ENCODE results near the gene STAB2.

The STAB2 gene

GRCh38 chr12:103542078-103542477 is 45.0 kb upstream of the STAB2 start:
- no peaks in the 10 kb centered on the region for H3K9me3 ChIP-seq (ENCODE audit: insufficient read depth, low read length)
- no peaks in the 10 kb centered on the region for H3K9me2 ChIP-seq (replicated peaks; ENCODE audit: insufficient read depth, low read length)
- H3K4me3 ChIP-seq (ENCODE audit: insufficient read depth, low read length, poor library complexity, severe bottlenecking), result no peak overlapping the region
- no peaks in the 10 kb centered on the region for H3K36me3 ChIP-seq (ENCODE audit: low read length)
- no peak overlapping the region for H3K4me2 ChIP-seq (ENCODE audit: low read depth, low read length, poor library complexity, severe bottlenecking)
- no peak overlapping the region for H2AFZ ChIP-seq (ENCODE audit: low read depth, low read length, severe bottlenecking)
- H3K9ac ChIP-seq (ENCODE audit: low read length), result no peak overlapping the region
- H4K20me1 ChIP-seq (ENCODE audit: low read depth, low read length), result no peaks in the 10 kb centered on the region
- no peak for TF ChIP-seq EZH2phosphoT487 (conservative IDR thresholded peaks at IDR 0.05; ENCODE audit: low read length)
- no peaks in the 10 kb centered on the region for H3K27me3 ChIP-seq (ENCODE audit: low read length)
- H3K27ac ChIP-seq (ENCODE audit: low read depth, low read length), result no peak overlapping the region
- H3F3A ChIP-seq (ENCODE audit: insufficient read depth), result no peaks in the 10 kb centered on the region
- no peaks in the 10 kb centered on the region for H3K79me2 ChIP-seq (ENCODE audit: insufficient read depth, low read length)

GRCh38 chr12:103546959-103547358 is 40.1 kb upstream of the STAB2 start:
- Histone ChIP-seq H4K20me1 (ENCODE audit: low read depth, low read length) (no peaks in the 10 kb centered on the region), H2AFZ (ENCODE audit: low read depth, low read length, severe bottlenecking) (no peak overlapping the region), H3K36me3 (ENCODE audit: low read length) (no peaks in the 10 kb centered on the region), H3K4me3 (ENCODE audit: insufficient read depth, low read length, poor library complexity, severe bottlenecking) (no peak overlapping the region), H3K79me2 (ENCODE audit: insufficient read depth, low read length) (no peaks in the 10 kb centered on the region), H3K9ac (ENCODE audit: low read length) (no peak overlapping the region), H3K9me3 (ENCODE audit: insufficient read depth, low read length) (no peaks in the 10 kb centered on the region), H3K27me3 (ENCODE audit: low read length) (no peaks in the 10 kb centered on the region), H3F3A (ENCODE audit: insufficient read depth) (no peaks in the 10 kb centered on the region), H3K9me2 (replicated peaks; ENCODE audit: insufficient read depth, low read length) (no peaks in the 10 kb centered on the region), H3K4me2 (ENCODE audit: low read depth, low read length, poor library complexity, severe bottlenecking) (no peak overlapping the region), H3K27ac (ENCODE audit: low read depth, low read length) (no peak overlapping the region)
- TF ChIP-seq CTCF (IDR thresholded peaks at IDR 0.05; ENCODE audit: insufficient read depth, low read length, poor library complexity, severe bottlenecking), result no peak
- no peak for TF ChIP-seq EZH2phosphoT487 (conservative IDR thresholded peaks at IDR 0.05; ENCODE audit: low read length)

- Histone ChIP-seq H3K4me3 (ENCODE audit: insufficient read depth, low read length, poor library complexity, severe bottlenecking) (no peak overlapping the region), H3F3A (ENCODE audit: insufficient read depth) (no peaks in the 10 kb centered on the region), H3K9me3 (ENCODE audit: insufficient read depth, low read length) (no peaks in the 10 kb centered on the region), H2AFZ (ENCODE audit: low read depth, low read length, severe bottlenecking) (no peak overlapping the region), H4K20me1 (ENCODE audit: low read depth, low read length) (no peaks in the 10 kb centered on the region), H3K27ac (ENCODE audit: low read depth, low read length) (no peak overlapping the region), H3K27me3 (ENCODE audit: low read length) (no peaks in the 10 kb centered on the region), H3K36me3 (ENCODE audit: low read length) (no peaks in the 10 kb centered on the region), H3K9ac (ENCODE audit: low read length) (no peak overlapping the region), H3K9me2 (replicated peaks; ENCODE audit: insufficient read depth, low read length) (no peaks in the 10 kb centered on the region), H3K79me2 (ENCODE audit: insufficient read depth, low read length) (no peaks in the 10 kb centered on the region), H3K4me2 (ENCODE audit: low read depth, low read length, poor library complexity, severe bottlenecking) (no peak overlapping the region)
- TF ChIP-seq CTCF (IDR thresholded peaks at IDR 0.05; ENCODE audit: insufficient read depth, low read length, poor library complexity, severe bottlenecking), result no peak
- TF ChIP-seq EZH2phosphoT487 (conservative IDR thresholded peaks at IDR 0.05; ENCODE audit: low read length), result no peak
These were observed 39.7 kb upstream of the STAB2 start for GRCh38 chr12:103547376-103547775.

GRCh38 chr12:103547929-103548328 is 39.1 kb upstream of the STAB2 start:
- no peaks in the 10 kb centered on the region for H3K9me2 ChIP-seq (replicated peaks; ENCODE audit: insufficient read depth, low read length)
- H3K9me3 ChIP-seq (ENCODE audit: insufficient read depth, low read length), result no peaks in the 10 kb centered on the region
- H3K36me3 ChIP-seq (ENCODE audit: low read length), result no peaks in the 10 kb centered on the region
- no peaks in the 10 kb centered on the region for H3F3A ChIP-seq (ENCODE audit: insufficient read depth)
- no peak overlapping the region for H2AFZ ChIP-seq (ENCODE audit: low read depth, low read length, severe bottlenecking)
- H3K4me2 ChIP-seq (ENCODE audit: low read depth, low read length, poor library complexity, severe bottlenecking), result no peak overlapping the region
- no peak for TF ChIP-seq EZH2phosphoT487 (conservative IDR thresholded peaks at IDR 0.05; ENCODE audit: low read length)
- no peak for TF ChIP-seq CTCF (IDR thresholded peaks at IDR 0.05; ENCODE audit: insufficient read depth, low read length, poor library complexity, severe bottlenecking)
- H3K27me3 ChIP-seq (ENCODE audit: low read length), result no peaks in the 10 kb centered on the region
- H3K9ac ChIP-seq (ENCODE audit: low read length), result no peak overlapping the region
- H3K79me2 ChIP-seq (ENCODE audit: insufficient read depth, low read length), result no peaks in the 10 kb centered on the region
- H3K4me3 ChIP-seq (ENCODE audit: insufficient read depth, low read length, poor library complexity, severe bottlenecking), result no peak overlapping the region
- H4K20me1 ChIP-seq (ENCODE audit: low read depth, low read length), result no peaks in the 10 kb centered on the region
- no peak overlapping the region for H3K27ac ChIP-seq (ENCODE audit: low read depth, low read length)

All from SU-DHL-6 (cell line).